HL-60 (cell line): ENCODE data around the gene SPOP.

Source experiments
- DNase-seq, 2 experiments: peaks; one replicate each; pipeline ENCODE4 v3.0.0-alpha.2; 2010 to 2020; ENCODE audit warnings: low read depth in 1 of 2, low spot score in 1 of 2
- H3K27ac ChIP-seq: fragments of 250-450 bp; sonication (Bioruptor Pico); replicated peaks from 2 replicates; pipeline ENCODE4 v1.5.1; 2020; ENCODE audit warnings: mild to moderate bottlenecking, moderate library complexity
- H3K27me3 ChIP-seq: fragments of 250-450 bp; sonication (Bioruptor Pico); 2 replicates; pipeline ENCODE4 v1.5.1; 2021; ENCODE audit warnings: mild to moderate bottlenecking, moderate library complexity; ENCODE audit not compliant: insufficient read depth, poor library complexity, severe bottlenecking
- H3K4me3 ChIP-seq: replicated peaks from 2 replicates; pipeline ENCODE4 v1.5.1; 2011; ENCODE audit warnings: mild to moderate bottlenecking, control low read depth, low read length; ENCODE audit not compliant: insufficient read depth
- CTCF ChIP-seq: IDR thresholded peaks from one replicate; pipeline ENCODE4 v1.5.1; 2011; ENCODE audit warnings: low read length, control low read depth, inconsistent platforms; ENCODE audit not compliant: insufficient read depth
- GABPA ChIP-seq: IDR thresholded peaks from 2 replicates; pipeline ENCODE4 v1.6.1; 2012; ENCODE audit warnings: low read depth
- POLR2AphosphoS5 ChIP-seq: IDR thresholded peaks from 2 replicates; pipeline ENCODE4 v1.6.1; 2012; ENCODE audit warnings: low read depth
- REST ChIP-seq: IDR thresholded peaks from 2 replicates; pipeline ENCODE4 v1.6.1; 2012; ENCODE audit warnings: low read depth; ENCODE audit not compliant: insufficient replicate concordance
- SPI1 ChIP-seq: IDR thresholded peaks from 2 replicates; pipeline ENCODE4 v1.6.1; 2012; ENCODE audit warnings: low read depth, mild to moderate bottlenecking, borderline replicate concordance

SPOP gene

DNA sequence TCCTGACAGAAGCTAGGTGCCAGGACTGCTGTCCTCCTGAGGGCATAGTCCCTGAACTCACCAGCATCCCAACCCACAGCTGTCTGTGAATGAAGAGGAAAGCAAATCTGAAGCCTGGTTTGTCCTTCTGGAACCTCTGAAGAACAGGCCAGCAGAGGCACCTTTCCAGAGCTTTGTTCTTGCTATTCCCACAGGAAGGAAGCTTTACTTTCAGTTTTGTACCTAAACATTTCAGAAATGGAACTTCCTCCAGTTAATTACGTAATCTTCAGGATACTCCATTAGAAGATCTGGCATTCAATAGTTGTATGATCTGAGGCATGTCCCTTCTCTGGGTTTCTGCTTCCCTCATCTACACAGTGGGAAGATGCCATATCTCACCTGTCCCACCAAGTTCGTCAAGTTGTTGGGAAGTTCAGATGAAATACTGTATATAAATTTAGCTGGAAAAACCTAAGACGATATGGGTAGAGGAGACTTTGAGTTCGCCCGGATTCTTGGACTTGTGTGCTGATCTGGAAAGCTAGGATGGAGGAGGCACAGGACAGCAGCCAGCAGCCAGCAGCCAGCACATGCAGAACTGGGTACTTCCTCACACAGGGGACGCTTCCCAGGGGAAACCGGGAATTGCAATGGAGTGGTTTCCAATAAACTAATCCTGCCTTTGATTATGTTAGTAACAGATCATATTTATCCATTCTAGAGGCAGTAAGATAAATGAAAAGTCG lies 79.8 kb downstream of the SPOP start:
- H3K4me3 ChIP-seq = no peak overlapping the region
- TF ChIP-seq SPI1 = no peak
- TF ChIP-seq CTCF = no peak
- no peak for TF ChIP-seq REST
- no peak for TF ChIP-seq GABPA
- TF ChIP-seq POLR2AphosphoS5 = no peak
- no peak overlapping the region for H3K27ac ChIP-seq
- no peak for DNase-seq
- H3K27me3 ChIP-seq = no peaks in the 10 kb centered on the region

DNA sequence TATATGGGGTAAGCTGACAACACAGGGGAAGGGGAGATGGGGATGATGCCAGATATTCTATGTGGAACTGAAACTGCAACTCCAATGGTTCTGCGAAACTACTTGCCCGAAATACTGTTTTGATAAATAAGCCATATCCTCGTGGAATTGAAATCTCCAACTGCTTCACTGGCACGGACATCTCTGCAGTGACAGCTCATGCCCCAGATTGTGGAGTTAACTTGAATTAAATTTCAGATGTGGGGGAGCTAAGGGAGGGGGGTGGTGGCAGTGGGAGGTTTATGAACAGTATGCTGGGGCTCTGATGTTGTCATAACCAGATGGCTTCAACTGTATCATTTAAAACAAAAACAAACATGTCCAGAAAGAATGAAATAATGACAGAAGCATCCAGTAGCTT lies 80.5 kb downstream of the SPOP start:
- no peak for DNase-seq
- Histone ChIP-seq H3K27ac (no peak overlapping the region), H3K4me3 (no peak overlapping the region), H3K27me3 (no peaks in the 10 kb centered on the region)
- TF ChIP-seq GABPA (no peak), REST (no peak), SPI1 (no peak), CTCF (no peak), POLR2AphosphoS5 (no peak)

DNA sequence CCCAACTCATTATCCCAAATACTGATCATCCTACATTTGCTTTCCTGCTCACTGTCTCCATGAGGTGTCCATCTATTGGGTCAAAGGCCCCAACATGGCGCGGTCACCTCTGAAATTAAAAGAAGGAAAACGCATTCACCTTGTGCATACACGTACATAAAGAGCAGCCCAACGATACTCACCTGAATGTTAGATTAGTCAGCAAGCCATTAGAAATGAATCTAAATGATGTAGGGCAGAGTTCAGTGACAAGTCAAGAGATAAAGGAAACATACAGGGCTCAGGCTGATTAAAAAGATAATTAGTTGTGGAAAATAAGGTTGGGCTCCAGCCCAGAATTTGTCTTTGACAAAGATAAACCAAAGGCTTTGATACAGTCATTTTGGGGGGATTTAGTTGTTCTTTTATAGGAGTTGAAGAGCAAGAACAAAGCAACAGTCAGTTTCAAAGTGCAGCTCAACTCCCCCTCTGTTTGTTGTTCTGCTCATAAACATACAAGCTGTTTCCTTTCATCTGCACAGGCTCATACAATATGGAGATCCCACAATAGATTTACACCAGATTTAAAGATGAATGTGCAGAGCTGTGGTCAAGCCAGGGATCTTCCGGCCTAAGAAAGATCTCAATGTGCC lies 81.2 kb downstream of the SPOP start:
- Histone ChIP-seq H3K27me3 (no peaks in the 10 kb centered on the region), H3K4me3 (no peak overlapping the region), H3K27ac (no peak overlapping the region)
- DNase-seq = no peak
- no peak for TF ChIP-seq REST
- TF ChIP-seq GABPA = no peak
- no peak for TF ChIP-seq CTCF
- TF ChIP-seq SPI1 = no peak
- TF ChIP-seq POLR2AphosphoS5 = no peak
